Calu3 (cell line): ENCODE data around the gene CEP250. TPM values are rescaled to one million over a fixed set of nuclear protein-coding genes. Genes with fewer than 3 reads are reported as not detected.
A peak's percentile ranks its signal among the peaks of the same experiment; 100 is the strongest.

Source experiments
- Bru-seq: library from RNA; stranded (reverse); fragments of 400-500 nt; gene quantifications from one replicate; lab custom pipeline; 2021; lab: Mats Ljungman, UMichigan
- BruChase-seq, 2 experiments: library from RNA; stranded (reverse); fragments of 400-500 nt; gene quantifications; one replicate each; lab custom pipeline; 2021; lab: Mats Ljungman, UMichigan
- BruUV-seq: library from RNA; stranded (reverse); fragments of 400-500 nt; replicated peaks from 2 replicates; lab custom pipeline; 2021; lab: Mats Ljungman, UMichigan
- CTCF ChIA-PET: fragments of 300-600 bp; sonication (Branson Sonifier 250); formaldehyde crosslinking; loops from one replicate; lab custom pipeline; 2022; ENCODE audit warnings: antibody characterized with exemption; lab: Charles Lee
- DNase-seq: peaks from one replicate; pipeline ENCODE4 v3.0.0; 2022
- H3K27ac Mint-ChIP-seq: one replicate; pipeline ENCODE4 v1.8.0; 2022; ENCODE audit warnings: mixed read lengths; ENCODE audit not compliant: unreplicated experiment
- H3K27me3 Mint-ChIP-seq: one replicate; pipeline ENCODE4 v1.8.0; 2022; ENCODE audit warnings: mixed read lengths; ENCODE audit not compliant: unreplicated experiment
- H3K36me3 Mint-ChIP-seq: one replicate; pipeline ENCODE4 v1.8.0; 2022; ENCODE audit warnings: mild to moderate bottlenecking, moderate library complexity, mixed read lengths; ENCODE audit not compliant: insufficient read depth, unreplicated experiment
- H3K4me1 Mint-ChIP-seq: one replicate; pipeline ENCODE4 v1.8.0; 2022; ENCODE audit warnings: mild to moderate bottlenecking, low read depth, mixed read lengths; ENCODE audit not compliant: unreplicated experiment
- H3K4me3 Mint-ChIP-seq: one replicate; pipeline ENCODE4 v1.8.0; 2022; ENCODE audit warnings: mild to moderate bottlenecking, low read depth, moderate library complexity, mixed read lengths; ENCODE audit not compliant: unreplicated experiment
- H3K9me3 Mint-ChIP-seq: one replicate; pipeline ENCODE4 v1.8.0; 2022; ENCODE audit warnings: low read depth, mixed read lengths; ENCODE audit not compliant: unreplicated experiment
- CTCF ChIP-seq: fragments of 200-600 bp; IDR thresholded peaks from one replicate; pipeline ENCODE4 v1.8.0; 2022; ENCODE audit warnings: antibody characterized with exemption; ENCODE audit not compliant: unreplicated experiment
- intact Hi-C: fragments of 100-400 bp; cut with micrococcal nuclease; formaldehyde crosslinking; loops from one replicate; pipeline ENCODE4 v1.10.0; 2022; ENCODE audit not compliant: unreplicated experiment
- long read RNA-seq: library from polyadenylated mRNA; stranded (forward); transcript quantifications from one replicate; pipeline ENCODE4 v2.0.0, GENCODE V29; 2022
- total RNA-seq: library from RNA; stranded (reverse); gene quantifications from 2 replicates; pipeline ENCODE4 v1.2.3, GENCODE V29; 2022

The CEP250 gene
- 49.0 and 61.0 TPM in 2 replicates for total RNA-seq
- Bru-seq, nascent RNA: percentile 65 among the genes with signal in this experiment
- BruChase-seq, experiment 1, labeled RNA remaining after a 6-hour chase: percentile 77 among the genes with signal in this experiment
- BruChase-seq, experiment 2, labeled RNA remaining after a 2-hour chase: percentile 75 among the genes with signal in this experiment
- long read RNA-seq, partial matches to known transcripts: 2 of 9 reads
- long read RNA-seq, other reads (novel, unspliced or antisense): 7 of 9 reads

- peak within 1 kb of the TSS; percentile 71 for H3K4me3 Mint-ChIP-seq
- no peaks in the 10 kb centered on the region for H3K27me3 Mint-ChIP-seq
These were observed at the start of gene CEP250 for GRCh38 chr20:35454881-35455609. TSS of gene CEP250 (plus strand) at chr20:35455598. CDS start at chr20:35462368, 6,770 bp downstream.

GRCh38 chr20:35405775-35406174 is 49.6 kb upstream of the CEP250 start:
- peaks cover 42% of the 10 kb centered on the region for H3K36me3 Mint-ChIP-seq
- H3K27me3 Mint-ChIP-seq: no peaks in the 10 kb centered on the region
- intact Hi-C loops: no loop called here
- peak overlapping the region; percentile 3 for H3K27ac Mint-ChIP-seq
- H3K4me3 Mint-ChIP-seq: no peak overlapping the region
- no TSS peak for BruUV-seq
- peaks cover 2% of the 10 kb centered on the region for H3K4me1 Mint-ChIP-seq
- CTCF ChIA-PET: no interaction called here
- DNase-seq: no peak
- TF ChIP-seq CTCF: no peak
- H3K9me3 Mint-ChIP-seq: no peaks in the 10 kb centered on the region

More at GRCh38 chr20:35454881-35455609, at the start of gene CEP250:
- peak; percentile 98 for DNase-seq
- intact Hi-C loops: no loop called here
- Mint-ChIP-seq H3K9me3 (no peaks in the 10 kb centered on the region), H3K27ac (peak within 1 kb of the TSS; percentile 95), H3K4me1 (peaks cover 14% of the 10 kb centered on the region), H3K36me3 (peaks cover 36% of the 10 kb centered on the region)
- no TSS peak for BruUV-seq
- TF ChIP-seq CTCF: no peak
- CTCF ChIA-PET: interaction anchor here (0.6 to 2.4 kb wide), 18 partner anchors 8 to 1105 kb away, joined by 3 to 12 read pairs (median 4); partner anchors contain the start of genes NFS1, ROMO1, SCAND1 and SPAG4

GRCh38 chr20:35408270-35408669 is 47.1 kb upstream of the CEP250 start:
- Mint-ChIP-seq H3K4me1 (peaks cover 8% of the 10 kb centered on the region), H3K36me3 (peaks cover 58% of the 10 kb centered on the region), H3K4me3 (no peak overlapping the region), H3K27ac (no peak overlapping the region), H3K27me3 (no peaks in the 10 kb centered on the region), H3K9me3 (no peaks in the 10 kb centered on the region)
- CTCF ChIA-PET: interaction anchor here (1.0 kb wide), 1 partner anchor 9 kb away, joined by 3 read pairs; no protein-coding TSS in a partner anchor
- TF ChIP-seq CTCF: no peak
- intact Hi-C loops: no loop called here
- BruUV-seq: no TSS peak
- no peak for DNase-seq

- H3K27ac Mint-ChIP-seq: no peak overlapping the region
- no peaks in the 10 kb centered on the region for H3K9me3 Mint-ChIP-seq
- intact Hi-C loops: no loop called here
- no peak for TF ChIP-seq CTCF
- H3K4me3 Mint-ChIP-seq: no peak overlapping the region
- H3K36me3 Mint-ChIP-seq: peaks cover 55% of the 10 kb centered on the region
- CTCF ChIA-PET: interaction anchor here (0.7 kb wide), 1 partner anchor 37 kb away, joined by 3 read pairs; no protein-coding TSS in a partner anchor
- peaks cover 8% of the 10 kb centered on the region for H3K4me1 Mint-ChIP-seq
- no peaks in the 10 kb centered on the region for H3K27me3 Mint-ChIP-seq
- BruUV-seq: TSS peak; percentile 0
- DNase-seq: no peak
These were observed 45.9 kb upstream of the CEP250 start for GRCh38 chr20:35409542-35409941.
